Upper lobe of right lung (tissue), 1 donor: ENCODE results near the gene ATR. TPM values are rescaled to one million over a fixed set of nuclear protein-coding genes. Genes with fewer than 3 reads are reported as not detected.
A peak's percentile ranks its signal among the peaks of the same experiment; 100 is the strongest.

Experiments
- ATAC-seq: fragments of 200-7000 bp; cut with Tn5 transposase; one replicate; pipeline ENCODE4 v1.9.1; 2020; ENCODE audit warnings: mild to moderate bottlenecking, moderate library complexity
- DNase-seq: peaks from one replicate; pipeline ENCODE4 v3.0.0-alpha.2; 2020
- H3K27ac ChIP-seq: fragments of 200-600 bp; one replicate; pipeline ENCODE4 v1.8.0; 2022
- H3K27me3 ChIP-seq: fragments of 200-600 bp; one replicate; pipeline ENCODE4 v1.8.0; 2022; ENCODE audit warnings: mild to moderate bottlenecking
- H3K36me3 ChIP-seq: fragments of 200-600 bp; one replicate; pipeline ENCODE4 v1.8.0; 2022
- H3K4me1 ChIP-seq: fragments of 200-600 bp; one replicate; pipeline ENCODE4 v1.8.0; 2022
- H3K4me3 ChIP-seq: fragments of 200-600 bp; one replicate; pipeline ENCODE4 v1.8.0; 2022; ENCODE audit warnings: mild to moderate bottlenecking
- H3K9me3 ChIP-seq: fragments of 200-600 bp; one replicate; pipeline ENCODE4 v1.8.0; 2022
- intact Hi-C: fragments of 100-400 bp; cut with DNase I; formaldehyde crosslinking; loops from one replicate; pipeline ENCODE4 v1.11.0; 2022
- total RNA-seq: library from RNA; stranded (reverse); fragmentation: NEBNext Ultra II Directional; extraction: Animal tissue kit (Norgen Biotek cat#: 25700); gene quantifications from one replicate; pipeline ENCODE4 v1.2.1, GENCODE V29; 2021
- TF ChIP-seq, protein P1 (sequence below): fragments of 200-600 bp; IDR thresholded peaks from one replicate; pipeline ENCODE4 v1.8.0; 2022; ENCODE audit warnings: antibody characterized with exemption
- donor health status: DM: no; HTN: yes; CAD: no; lungs with severe emphysema.

Gene ATR
- total RNA-seq, 1 donor from 2014 or later, result 23.0 TPM

DNA sequence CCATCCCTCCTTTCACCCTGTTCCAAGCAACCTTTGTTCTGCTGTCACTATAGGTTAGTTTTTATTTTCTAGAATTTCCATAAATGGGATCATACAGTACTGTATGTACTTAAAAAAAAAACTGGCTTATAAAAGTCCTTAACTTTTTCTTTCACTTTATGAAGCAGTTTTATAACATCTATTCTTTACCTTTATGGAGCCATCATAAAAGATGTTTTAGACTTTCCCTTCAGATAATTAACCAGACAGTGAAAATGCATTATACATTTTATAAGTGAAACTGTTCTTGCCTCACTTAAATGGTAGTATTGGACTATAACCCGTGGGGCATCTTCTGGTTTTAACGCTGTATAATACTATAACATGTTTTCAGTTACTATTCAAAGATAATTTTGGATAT lies 43.9 kb upstream of the ATR start:
- Histone ChIP-seq H3K27ac (no peak overlapping the region), H3K4me3 (no peak overlapping the region), H3K36me3 (no peaks in the 10 kb centered on the region), H3K4me1 (no peaks in the 10 kb centered on the region), H3K9me3 (no peaks in the 10 kb centered on the region), H3K27me3 (no peaks in the 10 kb centered on the region)
- intact Hi-C loops, result no loop called here
- DNase-seq, result no peak
- no peak for ATAC-seq
- TF ChIP-seq, protein P1, sequence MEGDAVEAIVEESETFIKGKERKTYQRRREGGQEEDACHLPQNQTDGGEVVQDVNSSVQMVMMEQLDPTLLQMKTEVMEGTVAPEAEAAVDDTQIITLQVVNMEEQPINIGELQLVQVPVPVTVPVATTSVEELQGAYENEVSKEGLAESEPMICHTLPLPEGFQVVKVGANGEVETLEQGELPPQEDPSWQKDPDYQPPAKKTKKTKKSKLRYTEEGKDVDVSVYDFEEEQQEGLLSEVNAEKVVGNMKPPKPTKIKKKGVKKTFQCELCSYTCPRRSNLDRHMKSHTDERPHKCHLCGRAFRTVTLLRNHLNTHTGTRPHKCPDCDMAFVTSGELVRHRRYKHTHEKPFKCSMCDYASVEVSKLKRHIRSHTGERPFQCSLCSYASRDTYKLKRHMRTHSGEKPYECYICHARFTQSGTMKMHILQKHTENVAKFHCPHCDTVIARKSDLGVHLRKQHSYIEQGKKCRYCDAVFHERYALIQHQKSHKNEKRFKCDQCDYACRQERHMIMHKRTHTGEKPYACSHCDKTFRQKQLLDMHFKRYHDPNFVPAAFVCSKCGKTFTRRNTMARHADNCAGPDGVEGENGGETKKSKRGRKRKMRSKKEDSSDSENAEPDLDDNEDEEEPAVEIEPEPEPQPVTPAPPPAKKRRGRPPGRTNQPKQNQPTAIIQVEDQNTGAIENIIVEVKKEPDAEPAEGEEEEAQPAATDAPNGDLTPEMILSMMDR, result no peak

DNA sequence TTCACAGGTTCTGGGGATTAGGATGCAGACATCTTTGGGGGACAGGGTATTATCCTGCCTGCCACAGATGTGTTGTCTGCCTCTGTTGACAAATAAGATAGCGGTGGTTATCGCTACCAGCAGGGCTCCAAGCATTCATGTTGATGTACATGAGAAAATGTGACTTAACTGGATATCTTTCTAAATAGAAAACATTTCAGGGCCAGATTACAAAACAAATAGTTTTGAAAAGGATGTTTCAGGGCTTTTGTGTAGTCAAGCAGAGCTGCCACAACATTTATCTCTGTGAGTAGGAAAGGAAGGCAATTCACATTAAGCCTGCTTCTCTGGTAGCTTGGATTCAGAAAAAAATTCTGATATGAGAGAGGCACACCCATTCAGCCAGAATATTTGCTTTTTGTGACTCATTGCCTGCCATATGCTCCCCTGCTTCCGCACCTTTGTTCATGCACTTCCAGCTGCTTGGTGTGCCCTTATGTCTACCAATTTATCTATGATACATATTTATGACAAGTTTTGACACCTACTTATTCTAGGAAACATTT lies 40.5 kb upstream of the ATR start:
- DNase-seq (no peak), ATAC-seq (peak; percentile 53)
- H3K4me3 ChIP-seq, result no peak overlapping the region
- TF ChIP-seq, protein P1, result no peak
- H3K36me3 ChIP-seq, result no peaks in the 10 kb centered on the region
- intact Hi-C loops, result no loop called here
- H3K27me3 ChIP-seq, result no peaks in the 10 kb centered on the region
- H3K9me3 ChIP-seq, result no peaks in the 10 kb centered on the region
- no peak overlapping the region for H3K27ac ChIP-seq
- H3K4me1 ChIP-seq, result no peaks in the 10 kb centered on the region

DNA sequence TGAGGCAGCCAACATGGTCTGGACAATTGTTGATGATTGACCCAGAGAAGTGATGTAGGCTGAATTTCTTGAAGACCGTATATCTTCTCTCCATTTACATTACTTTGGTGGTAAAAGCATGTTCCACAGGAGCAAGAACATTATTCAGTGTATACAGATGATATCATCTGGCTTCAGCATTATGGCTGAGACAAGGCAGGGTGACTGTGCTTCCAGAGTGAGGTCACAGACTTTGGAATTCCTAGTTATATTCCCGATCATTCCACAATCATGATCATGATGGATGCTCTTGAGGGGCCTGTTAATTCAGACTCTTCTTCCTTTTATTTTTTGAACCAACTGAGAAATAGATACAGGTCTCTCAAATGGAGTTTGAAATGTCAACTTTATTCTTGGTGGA lies 36.6 kb upstream of the ATR start:
- Histone ChIP-seq H3K9me3 (no peaks in the 10 kb centered on the region), H3K36me3 (no peaks in the 10 kb centered on the region), H3K4me3 (no peak overlapping the region), H3K27ac (no peak overlapping the region), H3K27me3 (no peaks in the 10 kb centered on the region), H3K4me1 (no peaks in the 10 kb centered on the region)
- TF ChIP-seq, protein P1, result no peak
- DNase-seq (no peak), ATAC-seq (no peak)
- intact Hi-C loops, result no loop called here

DNA sequence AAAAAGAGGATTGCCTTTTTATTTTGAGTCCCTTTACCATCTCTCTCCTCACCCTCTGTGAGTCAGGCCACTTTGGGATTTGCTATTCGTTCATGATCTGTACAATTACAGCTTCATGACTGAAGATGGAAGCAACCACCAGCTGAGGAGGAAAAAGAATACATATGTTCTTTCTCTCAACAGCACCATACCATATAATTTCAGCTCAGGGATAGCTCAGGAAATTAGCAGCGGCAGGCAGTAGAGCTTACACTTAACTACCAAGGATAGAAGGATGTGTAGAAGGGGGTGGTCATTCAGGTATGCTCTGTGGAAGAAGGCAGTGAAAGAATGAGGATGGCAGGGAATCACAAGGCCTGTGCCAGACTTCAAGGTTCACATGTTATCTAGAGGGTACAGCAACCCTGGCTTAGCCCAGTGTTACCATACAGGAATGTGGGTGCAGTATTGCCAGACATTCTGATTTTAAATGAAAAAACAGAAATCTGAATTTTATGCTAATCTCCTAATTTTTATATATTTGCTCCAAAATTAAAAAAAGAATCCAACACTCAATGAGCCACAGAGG lies 35.6 kb upstream of the ATR start:
- H3K27me3 ChIP-seq, result no peaks in the 10 kb centered on the region
- no peaks in the 10 kb centered on the region for H3K4me1 ChIP-seq
- no peaks in the 10 kb centered on the region for H3K9me3 ChIP-seq
- no peak overlapping the region for H3K27ac ChIP-seq
- no peak overlapping the region for H3K4me3 ChIP-seq
- no peak for DNase-seq
- TF ChIP-seq, protein P1, result no peak
- intact Hi-C loops, result no loop called here
- no peak for ATAC-seq
- no peaks in the 10 kb centered on the region for H3K36me3 ChIP-seq

DNA sequence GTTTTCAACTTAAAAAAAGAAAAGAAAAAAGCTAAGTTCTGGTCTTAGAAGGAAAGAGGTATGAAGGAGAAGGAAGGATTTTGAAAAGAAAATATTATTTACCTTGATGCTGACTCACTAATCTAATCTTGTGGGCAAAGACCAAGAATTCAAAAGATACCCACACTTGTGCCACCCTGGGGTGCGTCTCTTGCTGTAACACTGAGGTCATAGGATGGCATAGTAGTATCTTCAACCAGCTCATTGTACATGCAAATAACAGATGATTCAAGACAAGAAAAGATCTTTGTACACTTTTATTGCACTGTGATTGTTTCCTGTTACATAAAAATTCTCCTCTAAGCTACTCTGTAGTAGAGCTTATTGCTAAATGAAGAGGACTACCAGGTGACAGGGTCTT lies 35.0 kb upstream of the ATR start:
- no peaks in the 10 kb centered on the region for H3K4me1 ChIP-seq

More for the DNA sequence above, 35.0 kb upstream of the ATR start:
- DNase-seq, result no peak
- Histone ChIP-seq H3K36me3 (no peaks in the 10 kb centered on the region), H3K27me3 (no peaks in the 10 kb centered on the region), H3K9me3 (no peaks in the 10 kb centered on the region), H3K4me3 (no peak overlapping the region), H3K27ac (no peak overlapping the region)
- ATAC-seq, result no peak
- intact Hi-C loops, result no loop called here
- TF ChIP-seq, protein P1, result no peak
